ENCODE measurements around the gene XIRP1. TPM values are rescaled to one million over a fixed set of nuclear protein-coding genes. Genes with fewer than 3 reads are reported as not detected.

Gene XIRP1
- total and polyA plus RNA-seq, 9 donors = 0.04 to 0.13 (median 0.11) TPM; not detected in 5

DNA sequence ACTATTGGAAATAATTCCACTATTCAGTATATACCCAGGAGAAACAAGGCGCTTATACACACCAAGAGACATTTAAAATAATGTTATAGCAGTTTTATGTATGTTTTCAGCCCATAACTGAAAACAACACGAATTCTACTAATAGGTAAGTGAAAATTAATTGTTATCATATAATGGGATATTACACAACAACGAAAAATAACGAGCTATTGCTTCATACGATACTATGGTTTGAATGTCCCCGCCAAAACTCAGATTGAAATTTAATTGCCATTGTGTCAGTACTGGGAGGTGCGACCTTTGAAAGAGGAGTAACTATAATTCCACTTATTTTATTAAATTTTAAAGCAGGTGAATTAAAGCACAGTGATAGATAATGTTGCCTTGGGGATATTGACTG is 35.0 kb downstream of the XIRP1 start:
- H3K9me3 ChIP-seq = no peaks in the 10 kb centered on the region
- peaks cover 2% of the 10 kb centered on the region for H3K4me1 ChIP-seq (ENCODE audit: insufficient read depth)
- no peak for DNase-seq
- TF ChIP-seq POLR2A (IDR thresholded peaks at IDR 0.05) (no peak), EP300 (IDR thresholded peaks at IDR 0.05) (no peak)
- TF ChIP-seq, protein P1, sequence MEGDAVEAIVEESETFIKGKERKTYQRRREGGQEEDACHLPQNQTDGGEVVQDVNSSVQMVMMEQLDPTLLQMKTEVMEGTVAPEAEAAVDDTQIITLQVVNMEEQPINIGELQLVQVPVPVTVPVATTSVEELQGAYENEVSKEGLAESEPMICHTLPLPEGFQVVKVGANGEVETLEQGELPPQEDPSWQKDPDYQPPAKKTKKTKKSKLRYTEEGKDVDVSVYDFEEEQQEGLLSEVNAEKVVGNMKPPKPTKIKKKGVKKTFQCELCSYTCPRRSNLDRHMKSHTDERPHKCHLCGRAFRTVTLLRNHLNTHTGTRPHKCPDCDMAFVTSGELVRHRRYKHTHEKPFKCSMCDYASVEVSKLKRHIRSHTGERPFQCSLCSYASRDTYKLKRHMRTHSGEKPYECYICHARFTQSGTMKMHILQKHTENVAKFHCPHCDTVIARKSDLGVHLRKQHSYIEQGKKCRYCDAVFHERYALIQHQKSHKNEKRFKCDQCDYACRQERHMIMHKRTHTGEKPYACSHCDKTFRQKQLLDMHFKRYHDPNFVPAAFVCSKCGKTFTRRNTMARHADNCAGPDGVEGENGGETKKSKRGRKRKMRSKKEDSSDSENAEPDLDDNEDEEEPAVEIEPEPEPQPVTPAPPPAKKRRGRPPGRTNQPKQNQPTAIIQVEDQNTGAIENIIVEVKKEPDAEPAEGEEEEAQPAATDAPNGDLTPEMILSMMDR (IDR thresholded peaks at IDR 0.05) = no peak
- no peak overlapping the region for H3K4me3 ChIP-seq
- H3K36me3 ChIP-seq = no peaks in the 10 kb centered on the region
- no peak overlapping the region for H3K27ac ChIP-seq
- WGBS, 3 donors = 90 to 92% (median 91%) methylated on average over 7 of the region's 7 CpGs
- intact Hi-C loops (cut with DNase I) = no loop called here
- H3K27me3 ChIP-seq = no peaks in the 10 kb centered on the region

DNA sequence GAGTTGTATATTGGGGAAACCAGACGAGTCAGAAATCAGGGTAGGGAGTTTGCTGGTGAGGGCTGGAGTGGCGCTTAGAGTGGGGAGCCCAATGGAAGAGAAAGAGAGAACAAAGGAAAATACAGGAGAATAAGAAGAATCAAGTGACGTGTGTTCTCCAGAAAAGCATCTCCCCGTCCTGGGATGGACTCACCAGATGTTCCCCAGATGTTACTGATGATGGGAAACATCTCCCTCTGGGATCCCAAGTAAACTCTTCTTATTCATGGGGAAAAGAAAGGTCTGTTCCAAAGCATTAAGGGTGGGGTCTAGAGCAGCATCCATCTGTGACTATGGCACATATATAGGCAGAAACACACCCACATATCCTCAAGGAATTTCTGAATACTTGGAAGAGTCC is 36.0 kb downstream of the XIRP1 start:
- DNase-seq = no peak
- intact Hi-C loops (cut with DNase I) = no loop called here
- H3K36me3 ChIP-seq = no peaks in the 10 kb centered on the region
- 55 to 69% (median 58%) methylated on average over 4 of the region's 4 CpGs for WGBS, 3 donors
- H3K27me3 ChIP-seq = no peaks in the 10 kb centered on the region
- H3K4me1 ChIP-seq (ENCODE audit: insufficient read depth) = peaks cover 2% of the 10 kb centered on the region
- H3K9me3 ChIP-seq = no peaks in the 10 kb centered on the region
- peak overlapping the region in 1 of 2 donors; percentile 50 for H3K27ac ChIP-seq
- H3K4me3 ChIP-seq = no peak overlapping the region
- TF ChIP-seq, protein P1 (IDR thresholded peaks at IDR 0.05) = no peak
- no peak for TF ChIP-seq POLR2A (IDR thresholded peaks at IDR 0.05)

DNA sequence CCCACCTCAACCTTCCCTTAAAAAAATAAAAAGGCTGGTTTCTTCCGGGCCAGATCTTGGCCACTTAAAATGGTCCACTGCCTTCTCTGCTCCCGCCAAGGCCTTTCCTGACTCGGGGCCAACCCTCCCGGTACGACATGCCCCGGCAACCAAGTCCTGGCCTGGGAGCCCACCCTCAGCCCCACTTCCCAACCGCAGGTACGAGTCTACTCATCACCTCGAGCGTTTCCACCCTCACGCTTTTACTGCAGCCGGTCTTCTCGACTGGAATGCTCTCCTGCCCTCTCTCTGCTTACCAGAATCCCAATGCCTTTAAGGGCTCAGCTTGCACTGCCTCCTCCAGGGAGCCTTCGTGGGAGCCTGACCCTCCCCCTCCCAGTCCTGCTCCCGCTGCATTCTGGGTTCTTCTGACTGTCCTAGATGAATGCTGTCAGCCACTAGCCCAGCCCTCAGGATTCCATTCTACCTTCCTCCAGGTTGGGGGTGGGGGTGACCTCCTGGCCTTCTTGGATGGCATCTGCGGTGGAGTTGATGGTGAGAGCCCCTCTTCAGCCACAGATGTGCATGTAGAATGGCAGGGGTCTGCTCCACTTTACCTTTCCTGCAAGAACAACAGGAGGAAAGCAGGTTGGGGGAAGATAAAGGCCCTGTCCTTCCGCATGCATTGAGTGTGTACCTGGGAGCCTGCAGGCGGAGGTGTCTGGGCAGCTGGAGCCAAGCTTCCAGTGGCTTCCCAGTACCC is 37.9 kb downstream of the XIRP1 start:
- peak; percentile 59 to 77 (median 74) for DNase-seq
- WGBS, 3 donors = 45 to 52% (median 49%) methylated on average over 18 of the region's 18 CpGs
- Histone ChIP-seq H3K27me3 (no peaks in the 10 kb centered on the region), H3K9me3 (no peaks in the 10 kb centered on the region), H3K36me3 (no peaks in the 10 kb centered on the region), H3K4me1 (ENCODE audit: insufficient read depth) (peaks cover 9% of the 10 kb centered on the region), H3K4me3 (no peak overlapping the region), H3K27ac (peak overlapping the region; percentile 79 to 91)
- intact Hi-C loops (cut with DNase I) = no loop called here
- TF ChIP-seq POLR2A (IDR thresholded peaks at IDR 0.05) (no peak), EP300 (IDR thresholded peaks at IDR 0.05) (no peak)
- TF ChIP-seq, protein P1 (IDR thresholded peaks at IDR 0.05) = no peak

DNA sequence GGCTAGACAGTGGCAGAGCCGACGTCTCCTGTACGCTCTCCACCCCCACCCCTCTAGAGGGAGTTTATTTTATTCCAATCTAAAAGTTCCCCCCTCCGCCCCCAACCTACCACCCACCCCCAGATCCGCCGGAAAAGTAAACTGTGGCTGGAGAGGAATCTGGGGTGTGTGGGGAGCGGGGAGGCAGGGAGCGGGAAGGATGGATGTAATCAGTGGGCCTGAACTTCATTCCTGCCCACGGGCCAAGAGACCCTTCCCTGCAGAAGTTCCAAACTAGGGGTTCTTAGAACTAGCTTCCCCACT is 38.5 kb downstream of the XIRP1 start:
- Histone ChIP-seq H3K9me3 (no peaks in the 10 kb centered on the region), H3K36me3 (no peaks in the 10 kb centered on the region), H3K4me3 (peak overlapping the region; percentile 99), H3K27me3 (no peaks in the 10 kb centered on the region), H3K4me1 (ENCODE audit: insufficient read depth) (peaks cover 9% of the 10 kb centered on the region), H3K27ac (peak overlapping the region; percentile 79 to 91)
- intact Hi-C loops (cut with DNase I) = no loop called here
- no peak for DNase-seq
- TF ChIP-seq EP300 (IDR thresholded peaks at IDR 0.05) (no peak), POLR2A (IDR thresholded peaks at IDR 0.05) (no peak)
- TF ChIP-seq, protein P1 (IDR thresholded peaks at IDR 0.05) = no peak
- WGBS, 3 donors = 15 to 23% (median 18%) methylated on average over 9 of the region's 9 CpGs

Data from ovary (tissue), 9 donors.